MM.1S (cell line): ENCODE measurements around the gene ZNF280B.

Source experiments
- DNase-seq: peaks from one replicate; pipeline ENCODE4 v3.0.0-alpha.2; 2015
- H2AFZ ChIP-seq: fragments of 300-600 bp; sonication (generic); 2 replicates; pipeline ENCODE4 v1.6.0; 2016; ENCODE audit warnings: antibody characterized with exemption, low read length
- H3F3A ChIP-seq: fragments of 300-600 bp; sonication (generic); 2 replicates; pipeline ENCODE4 v1.6.1; 2016; ENCODE audit warnings: mild to moderate bottlenecking, antibody characterized with exemption, low read length, moderate library complexity, mixed read lengths; ENCODE audit not compliant: insufficient read depth
- H3K27ac ChIP-seq: fragments of 300-600 bp; sonication (generic); 2 replicates; pipeline ENCODE4 v1.5.1; 2016; ENCODE audit warnings: mild to moderate bottlenecking, low read length
- H3K27me3 ChIP-seq: fragments of 300-600 bp; sonication (generic); replicated peaks from 2 replicates; pipeline ENCODE4 v1.6.0; 2016; ENCODE audit warnings: low read length; ENCODE audit not compliant: insufficient read depth
- H3K36me3 ChIP-seq: fragments of 300-600 bp; sonication (generic); replicated peaks from 2 replicates; pipeline ENCODE4 v1.6.1; 2016; ENCODE audit warnings: mild to moderate bottlenecking, low read length, mixed read lengths; ENCODE audit not compliant: insufficient read depth
- H3K4me1 ChIP-seq: fragments of 300-600 bp; sonication (generic); 2 replicates; pipeline ENCODE4 v1.6.1; 2016; ENCODE audit warnings: low read length, mixed read lengths
- H3K4me2 ChIP-seq: fragments of 300-600 bp; sonication (generic); 2 replicates; pipeline ENCODE4 v1.6.0; 2016; ENCODE audit warnings: low read depth, low read length
- H3K4me3 ChIP-seq: fragments of 300-600 bp; sonication (generic); 2 replicates; pipeline ENCODE4 v1.5.1; 2016; ENCODE audit warnings: low read length, mixed read lengths
- H3K79me2 ChIP-seq: fragments of 300-600 bp; sonication (generic); 2 replicates; pipeline ENCODE4 v1.6.1; 2016; ENCODE audit warnings: mixed run types, low read length, mixed read lengths
- H3K9ac ChIP-seq: fragments of 300-600 bp; sonication (generic); 2 replicates; pipeline ENCODE4 v1.6.1; 2016; ENCODE audit warnings: low read length, mixed read lengths
- H3K9me2 ChIP-seq: fragments of 300-600 bp; sonication (generic); replicated peaks from 2 replicates; pipeline ENCODE4 v1.6.1; 2016; ENCODE audit warnings: mild to moderate bottlenecking, low read length, mixed read lengths; ENCODE audit not compliant: insufficient read depth
- H3K9me3 ChIP-seq: fragments of 300-600 bp; sonication (generic); replicated peaks from 2 replicates; pipeline ENCODE4 v1.6.1; 2016; ENCODE audit warnings: mild to moderate bottlenecking, low read length, mixed read lengths; ENCODE audit not compliant: insufficient read depth
- H4K20me1 ChIP-seq: fragments of 300-600 bp; sonication (generic); 2 replicates; pipeline ENCODE4 v1.6.1; 2016; ENCODE audit warnings: mild to moderate bottlenecking, low read length, moderate library complexity, mixed read lengths; ENCODE audit not compliant: insufficient read depth
- CTCF ChIP-seq: fragments of 300-600 bp; sonication (generic); IDR thresholded peaks from 2 replicates; pipeline ENCODE4 v1.5.1; 2016; ENCODE audit warnings: antibody characterized with exemption, low read length, mixed read lengths
- EZH2 ChIP-seq: fragments of 300-600 bp; sonication (generic); optimal IDR thresholded peaks from 2 replicates; pipeline ENCODE3; 2017; ENCODE audit warnings: low read depth, mild to moderate bottlenecking, antibody characterized with exemption, low read length, mixed read lengths
- EZH2phosphoT487 ChIP-seq: fragments of 300-600 bp; sonication (generic); IDR thresholded peaks from 2 replicates; pipeline ENCODE4 v1.6.1; 2018; ENCODE audit warnings: antibody characterized with exemption, low read length

ZNF280B gene

GRCh38 chr22:22461583-22461982 is 47.0 kb downstream of the ZNF280B start:
- Histone ChIP-seq H3K9ac (no peak overlapping the region), H3F3A (no peaks in the 10 kb centered on the region), H3K9me2 (no peaks in the 10 kb centered on the region), H3K4me3 (no peak overlapping the region), H4K20me1 (no peaks in the 10 kb centered on the region), H3K4me2 (no peak overlapping the region), H3K4me1 (no peaks in the 10 kb centered on the region), H3K27ac (no peak overlapping the region), H2AFZ (no peak overlapping the region), H3K9me3 (no peaks in the 10 kb centered on the region), H3K36me3 (no peaks in the 10 kb centered on the region), H3K27me3 (no peaks in the 10 kb centered on the region), H3K79me2 (no peaks in the 10 kb centered on the region)
- no peak for DNase-seq
- no peak for TF ChIP-seq EZH2phosphoT487
- no peak for TF ChIP-seq CTCF
- no peak for TF ChIP-seq EZH2

- Histone ChIP-seq H3K4me2 (no peak overlapping the region), H3K27me3 (no peaks in the 10 kb centered on the region), H3K9ac (no peak overlapping the region), H3K4me3 (no peak overlapping the region), H3F3A (no peaks in the 10 kb centered on the region), H3K9me3 (no peaks in the 10 kb centered on the region), H3K79me2 (no peaks in the 10 kb centered on the region), H3K4me1 (no peaks in the 10 kb centered on the region), H2AFZ (no peak overlapping the region), H3K36me3 (no peaks in the 10 kb centered on the region), H3K27ac (no peak overlapping the region), H4K20me1 (no peaks in the 10 kb centered on the region), H3K9me2 (no peaks in the 10 kb centered on the region)
- TF ChIP-seq EZH2 (no peak), EZH2phosphoT487 (no peak), CTCF (no peak)
- DNase-seq: no peak
These were observed 47.4 kb downstream of the ZNF280B start for GRCh38 chr22:22461111-22461510.

GRCh38 chr22:22460635-22461034 is 47.9 kb downstream of the ZNF280B start:
- Histone ChIP-seq H3K9ac (no peak overlapping the region), H3K36me3 (no peaks in the 10 kb centered on the region), H3K9me3 (no peaks in the 10 kb centered on the region), H3K4me2 (no peak overlapping the region), H3K27ac (no peak overlapping the region), H3K4me1 (no peaks in the 10 kb centered on the region), H3F3A (no peaks in the 10 kb centered on the region), H3K79me2 (no peaks in the 10 kb centered on the region), H3K4me3 (no peak overlapping the region), H3K9me2 (no peaks in the 10 kb centered on the region), H4K20me1 (no peaks in the 10 kb centered on the region), H3K27me3 (no peaks in the 10 kb centered on the region), H2AFZ (no peak overlapping the region)
- DNase-seq: peak; percentile 49
- no peak for TF ChIP-seq EZH2phosphoT487
- TF ChIP-seq CTCF: peak; percentile 67
